ENCODE data around the gene STIM2.

DNA sequence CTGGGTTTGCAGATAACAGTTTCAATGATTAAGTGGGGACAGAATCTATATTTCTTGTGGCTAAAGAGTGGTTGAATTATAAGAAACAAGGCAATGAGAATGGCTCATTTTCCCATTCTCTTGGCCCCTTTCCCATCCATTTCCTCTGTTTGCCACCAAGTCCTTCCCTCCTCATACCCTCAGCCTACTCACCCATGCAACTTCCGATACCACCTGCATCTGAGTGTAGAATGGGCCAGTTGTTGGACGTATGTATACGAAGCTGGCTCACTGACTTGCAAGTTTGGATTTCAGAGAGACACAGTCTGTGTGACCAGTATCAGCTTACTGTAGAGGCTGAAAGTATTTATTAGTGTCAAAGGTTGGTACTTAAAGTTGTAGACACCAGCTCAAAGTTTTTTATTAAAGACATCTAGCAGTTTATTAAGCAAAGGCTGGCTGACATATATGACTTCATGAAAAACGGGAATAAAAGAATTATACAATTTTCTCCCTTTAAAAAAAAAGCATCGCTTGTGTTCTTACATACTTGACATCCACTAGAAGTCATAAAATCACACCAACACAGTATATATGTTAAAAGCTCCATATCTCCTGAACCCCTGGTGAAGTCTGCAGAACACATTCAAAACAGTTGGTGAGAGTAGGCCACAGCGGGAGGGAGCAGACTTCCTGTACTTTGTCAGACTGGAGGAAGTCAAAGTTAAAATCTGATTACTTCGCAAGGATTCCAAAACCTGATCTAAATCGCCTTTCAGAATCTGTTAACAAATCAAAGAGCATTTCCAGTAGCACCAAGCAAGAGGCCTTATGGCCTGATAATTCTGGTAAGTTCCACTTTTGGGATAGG lies 22.4 kb upstream of the STIM2 start:
- no peak for TF ChIP-seq POLR2A (IDR thresholded peaks at IDR 0.05; ENCODE audit: low read depth, low read length)
- TF ChIP-seq POLR2AphosphoS5 (IDR thresholded peaks at IDR 0.05; ENCODE audit: low read depth, low read length): no peak
- TF ChIP-seq TAF1 (IDR thresholded peaks at IDR 0.05; ENCODE audit: low read depth, low read length): no peak
- no peak for TF ChIP-seq SPI1 (IDR thresholded peaks at IDR 0.05; ENCODE audit: low read depth, low read length)
- no peak for TF ChIP-seq POU2F2 (IDR thresholded peaks at IDR 0.05; ENCODE audit: low read depth, low read length)
- TF ChIP-seq PAX5 (IDR thresholded peaks at IDR 0.05; ENCODE audit: insufficient read depth, low read length, severe bottlenecking): no peak

All from GM12891 (cell line).